ENCODE measurements around the gene OSBP.
"Not testable (repeated sequence)": the region's sequence is repeated elsewhere in the genome, so short reads cannot be mapped to it uniquely, and the experiment has no call there.

Gene OSBP

DNA sequence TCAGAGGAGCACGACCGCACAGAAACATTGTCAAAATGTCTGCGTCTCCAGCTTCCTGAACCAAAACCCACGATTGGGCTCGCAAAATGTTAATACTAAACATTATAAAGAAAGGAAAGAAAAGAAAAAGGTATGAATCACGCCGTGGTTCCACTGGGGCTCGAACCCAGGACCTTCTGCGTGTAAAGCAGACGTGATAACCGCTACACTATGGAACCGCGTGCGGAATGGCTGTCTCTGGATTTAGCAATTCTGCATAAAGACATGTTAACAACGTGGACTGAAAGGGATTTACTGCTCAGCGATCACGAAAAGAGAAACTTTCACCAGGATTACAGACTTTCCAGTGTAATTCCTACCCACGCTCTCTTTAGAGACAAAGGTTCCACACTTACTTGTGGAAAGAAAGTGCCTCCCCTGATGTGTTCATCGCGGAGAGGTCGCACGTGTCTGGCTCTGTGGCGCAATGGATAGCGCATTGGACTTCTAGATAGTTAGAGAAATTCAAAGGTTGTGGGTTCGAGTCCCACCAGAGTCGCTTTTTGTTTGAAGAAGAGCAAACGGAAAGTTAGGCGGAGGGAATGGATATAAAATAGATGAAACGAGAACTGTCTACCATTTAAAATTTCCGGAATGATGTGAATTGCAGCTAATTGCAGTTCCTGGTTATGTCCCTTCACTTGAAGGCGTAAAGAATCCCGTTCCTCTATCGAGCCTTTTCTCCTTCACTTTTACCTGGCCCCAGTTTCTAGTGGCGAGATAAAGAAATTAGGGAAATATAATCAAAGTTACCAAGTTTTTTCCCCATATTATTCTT lies 64.5 kb downstream of the OSBP start:
- peak; percentile 80 for DNase-seq

DNA sequence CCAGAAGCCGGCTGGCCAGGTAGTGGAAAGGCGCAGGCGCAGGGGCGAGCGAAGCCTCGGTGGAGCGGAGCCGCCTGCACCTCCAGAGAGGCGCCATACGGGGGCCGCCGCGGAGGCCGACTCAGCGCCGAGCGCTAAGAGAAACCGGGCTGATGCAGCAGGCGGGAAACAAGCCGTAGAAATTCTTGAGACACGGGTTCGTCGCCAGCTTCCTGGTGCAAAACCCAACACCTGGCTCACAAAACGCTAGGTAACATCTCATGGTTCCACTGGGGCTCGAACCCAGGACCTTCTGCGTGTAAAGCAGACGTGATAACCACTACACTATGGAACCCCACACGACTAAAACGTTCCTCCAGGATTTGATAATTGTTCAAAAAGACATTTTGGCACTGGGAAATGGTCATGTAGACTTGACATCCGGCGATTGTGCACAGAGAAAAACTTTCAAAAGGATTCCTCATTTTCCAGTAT lies 65.2 kb downstream of the OSBP start:
- DNase-seq, result peak; percentile 79

DNA sequence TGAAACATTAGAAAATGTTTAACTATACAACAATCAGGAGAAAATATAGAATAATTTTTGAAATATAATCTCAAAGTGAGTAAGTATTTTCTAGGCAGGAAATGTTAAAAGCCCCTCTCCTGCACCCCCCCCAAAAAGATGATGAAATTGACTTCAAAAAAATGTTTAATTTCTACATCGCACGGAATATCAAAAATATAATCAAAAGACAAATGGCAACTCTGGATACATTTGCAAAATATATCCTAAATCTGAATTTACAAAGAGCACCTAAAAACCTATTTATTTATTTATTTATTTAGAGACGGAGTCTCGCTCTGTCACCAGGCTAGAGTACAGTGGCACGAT lies 67.3 kb downstream of the OSBP start:
- no peak for DNase-seq

DNA sequence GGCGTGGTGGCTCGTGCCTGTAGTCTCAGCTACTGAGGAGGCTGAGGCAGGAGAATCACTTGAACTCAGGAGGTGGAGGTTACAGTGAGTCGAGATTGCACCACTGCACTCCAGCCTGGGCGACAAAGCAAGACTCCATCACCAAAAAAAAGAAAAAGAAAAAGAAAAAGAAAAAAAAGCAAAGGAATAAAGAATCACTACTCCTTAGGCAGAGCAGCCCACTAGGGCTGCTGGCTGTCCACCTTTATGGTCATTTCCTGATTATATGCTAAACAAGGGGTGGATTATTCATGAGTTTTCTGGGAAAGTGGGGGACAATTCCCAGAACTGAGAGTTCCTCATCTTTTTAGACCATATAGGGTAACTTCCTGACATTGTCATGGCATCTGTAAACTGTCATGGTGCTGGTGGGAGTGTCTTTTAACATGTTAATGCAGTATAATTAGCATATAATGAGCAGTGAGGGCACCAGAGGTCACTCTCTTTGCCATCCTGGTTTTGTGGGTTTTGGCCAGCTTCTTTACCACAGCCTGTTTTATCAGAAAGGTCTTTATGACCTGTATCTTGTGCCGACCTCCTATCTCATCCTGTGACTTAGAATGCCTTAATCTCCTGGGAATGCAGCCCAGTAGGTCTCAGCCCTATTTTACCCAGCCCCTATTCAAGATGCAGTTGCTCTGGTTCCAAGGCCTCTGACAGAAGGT lies 67.8 kb downstream of the OSBP start:
- not testable (repeated sequence) for DNase-seq

DNA sequence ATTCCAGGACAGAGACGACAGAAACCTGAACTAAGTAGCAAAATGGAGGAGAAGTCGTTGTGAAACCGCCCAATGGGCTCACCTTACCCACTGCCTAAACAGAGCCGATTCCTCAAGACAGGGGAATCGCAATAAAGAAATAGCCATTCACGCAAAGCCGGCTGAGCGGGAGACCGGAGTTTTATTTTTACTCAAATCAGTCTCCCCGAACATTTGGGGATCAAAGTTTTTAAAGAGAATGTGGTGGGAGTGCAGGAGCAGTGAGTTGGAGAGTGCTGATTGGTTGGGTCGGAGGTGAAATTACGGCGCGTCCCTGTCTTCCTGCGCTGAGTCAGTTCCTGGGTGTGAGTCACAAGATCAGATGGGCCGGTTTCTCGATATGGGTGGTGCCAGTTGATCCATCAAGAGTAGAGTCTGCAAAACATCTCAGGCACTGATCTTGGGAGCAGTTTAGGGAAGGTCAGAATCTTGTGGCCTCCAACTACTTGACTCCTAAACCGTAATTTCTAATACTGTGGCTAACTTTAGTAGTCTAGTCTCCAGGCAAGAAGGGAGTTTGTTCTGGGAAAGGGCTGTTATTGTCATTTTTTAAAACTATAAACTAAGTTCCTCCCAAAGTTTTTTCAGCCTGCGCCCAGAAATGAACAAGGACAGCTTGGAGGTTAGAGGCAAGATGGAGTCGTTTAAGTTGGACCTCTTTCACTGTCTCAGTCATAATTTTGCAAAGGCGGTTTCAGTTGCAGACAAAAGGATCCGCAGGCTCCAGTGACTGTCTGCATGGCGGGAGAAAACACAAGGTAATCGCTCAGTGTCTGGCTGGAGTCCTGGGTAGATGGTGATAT lies 70.2 kb downstream of the OSBP start:
- no peak for DNase-seq

DNA sequence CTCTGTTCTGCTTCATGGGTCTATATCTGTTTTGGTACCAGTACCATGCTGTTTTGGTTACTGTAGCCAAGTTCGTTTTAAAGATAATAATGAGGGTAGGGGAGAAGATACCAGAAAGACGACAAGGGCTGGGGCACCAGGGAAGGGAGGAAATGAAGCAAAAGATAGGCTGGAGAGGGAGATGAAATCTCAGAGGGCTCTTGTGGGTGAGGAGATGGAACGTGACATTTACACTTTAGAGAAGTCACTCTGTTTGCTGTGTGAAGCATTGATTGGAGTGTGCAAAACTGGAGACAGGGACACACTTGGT lies 70.8 kb downstream of the OSBP start:
- DNase-seq, result no peak

DNA sequence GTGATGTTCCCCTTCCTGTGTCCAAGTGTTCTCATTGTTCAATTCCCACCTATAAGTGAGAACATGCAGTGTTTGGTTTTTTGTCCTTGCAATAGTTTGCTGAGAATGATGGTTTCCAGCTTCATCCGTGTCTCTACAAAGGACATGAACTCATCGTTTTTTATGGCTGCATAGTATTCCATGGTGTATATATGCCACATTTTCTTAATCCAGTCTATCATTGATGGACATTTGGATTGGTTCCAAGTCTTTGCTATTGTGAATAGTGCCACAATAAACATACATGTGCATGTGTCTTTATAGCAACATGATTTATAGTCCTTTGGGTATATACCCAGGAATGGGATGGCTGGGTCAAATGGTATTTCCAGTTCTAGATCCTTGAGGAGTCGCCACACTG lies 71.9 kb downstream of the OSBP start:
- not testable (repeated sequence) for DNase-seq

DNA sequence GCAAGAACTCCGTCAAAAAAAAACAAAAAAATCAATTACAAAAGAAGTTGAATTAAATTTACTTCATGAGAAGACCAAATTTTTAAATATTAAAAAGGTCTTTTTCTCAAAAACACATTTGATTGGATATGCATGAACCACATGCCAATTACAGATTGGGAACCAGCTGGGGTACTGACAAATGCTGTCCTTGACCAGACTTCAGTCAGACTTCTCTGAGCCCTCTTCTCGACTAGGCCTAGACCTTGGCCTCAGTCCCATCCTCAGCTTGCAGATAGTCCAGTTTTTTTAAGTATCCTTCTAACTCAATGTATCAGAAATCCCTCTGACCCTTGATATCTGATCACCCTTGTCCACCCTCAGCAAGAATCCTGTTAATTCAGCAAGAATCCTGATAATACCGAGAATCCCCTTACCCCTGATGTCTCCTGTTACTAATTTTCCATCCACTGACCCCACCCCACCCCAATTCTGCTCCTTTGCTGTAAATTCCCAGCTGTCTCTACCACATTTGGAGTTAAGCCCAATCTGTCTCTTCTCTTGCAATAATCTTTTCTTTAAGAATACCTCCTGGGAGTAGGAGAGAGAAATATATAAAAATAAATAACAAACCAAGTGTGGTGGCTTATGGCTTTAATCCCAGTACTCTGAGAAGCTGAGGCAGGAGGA lies 73.3 kb downstream of the OSBP start:
- DNase-seq, result no peak

DNA sequence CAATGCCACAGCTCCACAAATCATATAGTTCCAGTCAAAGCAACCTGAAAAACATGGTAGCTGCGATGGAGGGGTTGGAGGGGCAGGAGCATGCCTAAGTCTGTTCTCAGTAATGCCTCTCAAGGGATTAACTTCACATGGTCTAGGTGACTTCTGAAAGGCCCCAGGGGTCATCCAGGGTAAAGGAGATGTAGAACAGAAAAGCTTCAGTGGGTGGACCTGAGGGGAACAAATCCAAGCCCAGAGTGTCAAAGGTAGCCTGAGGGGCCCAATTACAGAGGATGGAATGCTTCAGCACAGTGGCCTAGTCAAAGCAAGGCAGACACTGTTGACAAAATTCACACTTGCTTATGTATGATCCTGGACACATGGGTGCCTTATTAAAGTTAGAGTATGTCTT lies 80.9 kb downstream of the OSBP start:
- DNase-seq, result no peak

DNA sequence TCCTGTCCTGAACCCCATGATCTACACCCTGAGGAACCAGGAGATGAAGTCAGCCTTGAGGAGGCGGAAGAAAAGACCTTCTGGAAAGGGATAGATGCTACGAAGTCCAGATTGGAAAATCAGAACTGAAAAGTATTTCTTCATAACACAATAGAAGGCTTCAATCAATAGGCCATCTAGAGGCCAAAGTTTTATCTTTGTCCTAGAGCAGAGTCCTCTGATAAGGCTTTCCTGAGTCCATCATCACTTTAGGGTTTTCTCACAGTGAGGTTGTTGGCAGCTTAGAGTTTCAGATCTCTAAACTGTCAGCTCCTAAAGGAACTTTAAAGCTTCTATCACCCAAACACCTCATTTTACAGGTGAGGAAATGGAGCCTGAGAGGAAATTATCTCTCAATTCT lies 83.0 kb downstream of the OSBP start:
- DNase-seq, result no peak

DNA sequence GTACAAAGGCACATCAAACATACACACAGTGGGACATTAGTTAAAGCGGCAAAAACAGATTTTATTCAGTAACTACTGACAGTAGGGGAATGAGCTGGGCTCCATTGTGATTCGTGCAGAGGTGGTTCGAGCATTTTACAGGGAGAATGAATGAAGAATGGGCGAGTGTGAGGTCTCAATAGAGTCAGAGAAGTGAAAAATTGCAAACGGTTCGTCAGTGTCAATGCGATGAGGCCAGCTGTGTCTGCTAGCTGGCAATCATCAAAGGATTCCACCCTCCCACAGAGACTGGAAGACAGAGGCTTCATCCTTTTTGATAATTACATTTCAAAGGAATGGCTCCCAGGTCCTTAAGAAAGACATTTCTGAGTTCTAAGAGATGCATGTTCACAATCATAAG lies 86.9 kb downstream of the OSBP start:
- DNase-seq, result no peak
